K562 (cell line): ENCODE measurements around the gene CTCFL. TPM values are rescaled to one million over a fixed set of nuclear protein-coding genes. Genes with fewer than 3 reads are reported as not detected.

ENCODE experiments used
- ATAC-seq: fragments of 200-7000 bp; cut with Tn5 transposase; 3 replicates; pipeline ENCODE4 v1.9.1; 2020; ENCODE audit warnings: moderate library complexity
- BruUV-seq: library from RNA; stranded (reverse); fragments of 400-500 nt; replicated peaks from 2 replicates; lab custom pipeline; 2021; lab: Mats Ljungman, UMichigan
- CTCF ChIA-PET: fragments of 300-600 bp; formaldehyde crosslinking; extraction: SDS; loops from one replicate; lab custom pipeline; 2021; ENCODE audit warnings: low intra/inter-chr PET ratio; lab: Yijun Ruan, JAX
- POLR2A ChIA-PET: fragments of 300-600, 350-650 bp; sonication (Branson Sonifier 250); formaldehyde crosslinking; extraction: SDS; loops from one replicate; lab custom pipeline; 2021; ENCODE audit warnings: antibody characterized with exemption, inconsistent platforms; lab: Yijun Ruan, JAX
- DNase-seq, 4 experiments: peaks; one replicate each; pipeline versions ENCODE4 v3.0.0 to v3.0.0-alpha.2; 2011 to 2018; ENCODE audit warnings: low spot score in 3 of 4, mixed read lengths in 3 of 4; ENCODE audit errors: extremely low read depth in 1 of 4
- FAIRE-seq: peaks from 2 replicates; lab custom pipeline; 2011; peaks lifted over from hg19 to GRCh38; lab: Jason Lieb, UNC
- H2AFZ ChIP-seq: 2 replicates; pipeline ENCODE4 v1.6.0; 2011; ENCODE audit warnings: low read depth, low read length, control low read depth, inconsistent platforms
- H3K27ac ChIP-seq: fragments of 200-600 bp; 3 replicates; pipeline ENCODE4 v1.8.0; 2011; ENCODE audit warnings: low read depth, mild to moderate bottlenecking, control low read depth, inconsistent platforms, low read length, moderate library complexity, mixed read lengths; ENCODE audit errors: extremely low read depth
- H3K27me3 ChIP-seq, 2 experiments: fragments of 300-600 bp in 1 of 2; 2 replicates in 1 of 2; 3 replicates in 1 of 2; pipeline versions ENCODE4 v1.6.0 to v1.8.0; 2011; ENCODE audit warnings: inconsistent platforms in 2 of 2, low read length in 2 of 2, mild to moderate bottlenecking in 1 of 2, mixed read lengths in 1 of 2, moderate library complexity in 1 of 2; ENCODE audit not compliant: control insufficient read depth in 2 of 2, insufficient read depth in 2 of 2
- H3K36me3 ChIP-seq: fragments of 300-600 bp; 3 replicates; pipeline ENCODE4 v1.8.0; 2011; ENCODE audit warnings: mild to moderate bottlenecking, low read length, inconsistent platforms; ENCODE audit not compliant: control insufficient read depth, insufficient read depth
- H3K4me1 ChIP-seq, 2 experiments: fragments of 200-600 bp in 1 of 2; replicated peaks in 1 of 2; 2 replicates in 1 of 2; 3 replicates in 1 of 2; pipeline versions ENCODE4 v1.5.1 to v1.8.0; 2011; ENCODE audit warnings: inconsistent platforms in 2 of 2, low read length in 2 of 2, mild to moderate bottlenecking in 1 of 2, mixed read lengths in 1 of 2, moderate library complexity in 1 of 2; ENCODE audit not compliant: control insufficient read depth in 2 of 2, insufficient read depth in 2 of 2
- H3K4me2 ChIP-seq: 2 replicates; pipeline ENCODE4 v1.6.1; 2011; ENCODE audit warnings: low read length, control low read depth, inconsistent platforms, mixed read lengths; ENCODE audit not compliant: insufficient read depth
- H3K4me3 ChIP-seq: fragments of 200-600 bp; sonication (generic), shearing (Covaris generic); 2 replicates; pipeline ENCODE4 v1.5.1; 2016; ENCODE audit warnings: control low read depth, inconsistent platforms
- H3K79me2 ChIP-seq: fragments of 200-600 bp; 3 replicates; pipeline ENCODE4 v1.8.0; 2011; ENCODE audit warnings: low read length, inconsistent platforms; ENCODE audit not compliant: control insufficient read depth, insufficient read depth
- H3K9ac ChIP-seq, 2 experiments: 2 replicates each; pipeline versions ENCODE4 v1.6.0 to v1.6.1; 2011; ENCODE audit warnings: low read depth in 2 of 2, low read length in 2 of 2, control low read depth in 1 of 2, inconsistent platforms in 1 of 2, mild to moderate bottlenecking in 1 of 2, mixed read lengths in 1 of 2; ENCODE audit not compliant: insufficient read depth in 1 of 2
- H3K9me1 ChIP-seq: one replicate; pipeline ENCODE4 v1.6.0; 2011; ENCODE audit warnings: inconsistent platforms, mild to moderate bottlenecking, low read length, moderate library complexity; ENCODE audit not compliant: control insufficient read depth, insufficient read depth
- H3K9me3 ChIP-seq: replicated peaks from 2 replicates; pipeline ENCODE4 v1.5.1; 2011; ENCODE audit warnings: low read depth, low read length, inconsistent platforms; ENCODE audit not compliant: control insufficient read depth, insufficient read depth
- H4K20me1 ChIP-seq: replicated peaks from 2 replicates; pipeline ENCODE4 v1.6.1; 2011; ENCODE audit warnings: low read length, inconsistent platforms, mixed read lengths; ENCODE audit not compliant: control insufficient read depth, insufficient read depth
- PHB2 ChIP-seq: fragments of 450-650 bp; IDR thresholded peaks from 2 replicates; pipeline ENCODE4 v1.6.1; 2017; ENCODE audit warnings: low read depth
- POLR2AphosphoS5 ChIP-seq: IDR thresholded peaks from 2 replicates; pipeline ENCODE4 v1.6.1; 2011; ENCODE audit warnings: mild to moderate bottlenecking, low read depth, low read length, moderate library complexity; ENCODE audit not compliant: control insufficient read depth, insufficient read depth
- WGBS: fragments of 100-300 bp; shearing (Covaris generic); methylation state at CpG from one replicate; pipeline ENCODE4 v1.1.6; 2016; ENCODE audit warnings: low coverage, mixed read lengths; ENCODE audit not compliant: insufficient coverage; ENCODE audit errors: missing lambda C conversion rate; 5-methylcytosine and 5-hydroxymethylcytosine counted together
- in situ Hi-C: fragments of 300-500 bp; cut with MboI; formaldehyde crosslinking; loops from 4 replicates; pipeline ENCODE4 v1.15.0; 2018; ENCODE audit warnings: inconsistent platforms, mixed read lengths
- intact Hi-C: fragments of 100-400 bp; cut with micrococcal nuclease; formaldehyde crosslinking; loops from 2 replicates; pipeline ENCODE4 v1.14.2; 2022
- polyA plus RNA-seq, 8 experiments: library from polyadenylated mRNA; depleted of rRNA in 4 of 8; stranded (reverse) in 5 of 8; unstranded in 3 of 8; fragments of >200 nt; fragmentation: Nextera tagmentation in 2 of 8; fragmentation: Illumina TruSeq in 1 of 8; extraction: Ambion mirVana in 2 of 8; extraction: Trizol in 1 of 8; gene quantifications; 2 replicates each; pipeline versions ENCODE4 v1.2.1 to v1.2.3, GENCODE V29; 2011 to 2014; ENCODE audit warnings: inconsistent platforms in 1 of 8, missing spikeins in 1 of 8
- total RNA-seq, 7 experiments: library from RNA; depleted of rRNA in 6 of 7; stranded (reverse); fragments of >200 nt in 6 of 7; fragmentation: Illumina TruSeq in 2 of 7; extraction: Trizol in 2 of 7; gene quantifications; 2 replicates each; pipeline versions ENCODE4 v1.2.1 to v1.2.3, GENCODE V29; 2011 to 2021; ENCODE audit warnings: low replicate concordance in 1 of 7
- TF ChIP-seq, protein P1 (sequence below): IDR thresholded peaks from 2 replicates; pipeline ENCODE4 v1.6.1; 2014; ENCODE audit warnings: antibody characterized with exemption

The CTCFL gene
- total and polyA plus RNA-seq, 9 of the 15 experiments (the other 6 are each of a cell fraction or from before 2014, with no cell fraction given): 42.4 to 188 (median 111) TPM

DNA sequence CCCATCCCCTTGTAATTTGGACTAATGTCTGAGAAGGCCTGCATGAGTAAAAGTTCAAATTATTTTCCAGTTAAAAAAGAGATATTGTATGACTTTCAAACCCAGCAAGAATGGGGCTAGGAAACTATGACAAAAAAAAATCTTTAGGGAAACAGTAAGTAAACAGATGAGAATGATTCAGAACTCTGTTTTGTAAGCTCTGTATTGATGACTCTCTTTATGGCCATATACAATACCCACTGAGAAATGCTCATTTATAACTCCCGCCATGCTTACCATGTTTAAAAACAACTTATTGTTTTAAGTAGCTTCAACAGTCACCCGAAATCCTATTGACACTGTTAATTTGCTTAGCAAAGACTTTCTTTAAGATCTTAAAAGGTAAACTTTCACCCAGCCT, 18.8 kb upstream of the CTCFL start:
- no peak overlapping the region for H3K9ac ChIP-seq
- intact Hi-C loops (no loop called here), in situ Hi-C loops (no loop called here)
- no TSS peak for BruUV-seq
- TF ChIP-seq PHB2: no peak
- TF ChIP-seq POLR2AphosphoS5: no peak
- TF ChIP-seq, protein P1, sequence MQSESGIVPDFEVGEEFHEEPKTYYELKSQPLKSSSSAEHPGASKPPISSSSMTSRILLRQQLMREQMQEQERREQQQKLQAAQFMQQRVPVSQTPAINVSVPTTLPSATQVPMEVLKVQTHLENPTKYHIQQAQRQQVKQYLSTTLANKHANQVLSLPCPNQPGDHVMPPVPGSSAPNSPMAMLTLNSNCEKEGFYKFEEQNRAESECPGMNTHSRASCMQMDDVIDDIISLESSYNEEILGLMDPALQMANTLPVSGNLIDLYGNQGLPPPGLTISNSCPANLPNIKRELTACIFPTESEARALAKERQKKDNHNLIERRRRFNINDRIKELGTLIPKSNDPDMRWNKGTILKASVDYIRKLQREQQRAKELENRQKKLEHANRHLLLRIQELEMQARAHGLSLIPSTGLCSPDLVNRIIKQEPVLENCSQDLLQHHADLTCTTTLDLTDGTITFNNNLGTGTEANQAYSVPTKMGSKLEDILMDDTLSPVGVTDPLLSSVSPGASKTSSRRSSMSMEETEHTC: no peak
- H4K20me1 ChIP-seq: no peaks in the 10 kb centered on the region
- no peaks in the 10 kb centered on the region; the same call in 2 of the 3 replicates for H3K36me3 ChIP-seq
- no peaks in the 10 kb centered on the region; a peak in 1 of 5 replicates for H3K27me3 ChIP-seq
- H3K4me1 ChIP-seq: peaks cover 10 to 23% of the 10 kb centered on the region in 2 experiments; a peak in 4 of 5 replicates
- ChIA-PET CTCF (no interaction called here), POLR2A (interaction anchor here (0.6 kb wide), 1 partner anchor 681 kb away, joined by 3 read pairs; no protein-coding TSS in a partner anchor)
- H3K9me3 ChIP-seq: peaks cover 4% of the 10 kb centered on the region
- FAIRE-seq (no peak), ATAC-seq (no peak), DNase-seq (no peak)
- no peak overlapping the region for H3K4me3 ChIP-seq
- no peak overlapping the region for H2AFZ ChIP-seq
- H3K4me2 ChIP-seq: no peak overlapping the region
- H3K27ac ChIP-seq: no peak overlapping the region
- H3K79me2 ChIP-seq: no peaks in the 10 kb centered on the region
- no peaks in the 10 kb centered on the region for H3K9me1 ChIP-seq
- 44% methylated on average over 2 of the region's 2 CpGs for WGBS
